ENCODE data around the gene COX15. TPM values are rescaled to one million over a fixed set of nuclear protein-coding genes. Genes with fewer than 3 reads are reported as not detected.

The COX15 gene
- total RNA-seq, 1 experiment from 2014 or later, result 56.5 TPM

Other genes starting within 250 kb of the COX15 start
- 0.25 and 0.32 TPM in 2 replicates for gene NKX2-3, start 199.2 kb downstream of the COX15 start, total RNA-seq (2014; rRNA removed; shearing (Covaris generic))
- 14.3 and 14.6 TPM in 2 replicates for gene SLC25A28, start 111.7 kb downstream of the COX15 start, total RNA-seq (2014; rRNA removed; shearing (Covaris generic))
- 14.8 and 17.6 TPM in 2 replicates for gene ENTPD7, start 72.6 kb downstream of the COX15 start, total RNA-seq (2014; rRNA removed; shearing (Covaris generic))
- 51.7 and 66.0 TPM in 2 replicates for gene CUTC, start 107 bp upstream of the COX15 start, total RNA-seq (2014; rRNA removed; shearing (Covaris generic))
- 191 and 232 TPM in 2 replicates for gene ABCC2, start 50.5 kb upstream of the COX15 start, total RNA-seq (2014; rRNA removed; shearing (Covaris generic))

Data from NCI-H460 (cell line).